Activated gamma-delta T cell treated with anti-CD3 and anti-CD28 coated beads, Interleukin-2, amount 50 U/mL, for 16 hours (primary cell): ENCODE data around the gene PCDHB11.
"Not testable (repeated sequence)": the region's sequence is repeated elsewhere in the genome, so short reads cannot be mapped to it uniquely, and the experiment has no call there.

Source experiments
- DNase-seq: peaks from one replicate; pipeline ENCODE4 v3.0.0-alpha.2; 2020; ENCODE audit warnings: low read depth

PCDHB11 gene

GRCh38 chr5:141186897-141187512 is 12.4 kb upstream of the PCDHB11 start, which contains the start of gene PCDHB9:
Gene PCDHB9 (plus strand): TSS chr5:141187161. CDS start chr5:141187319, 158 bp downstream.
- no peak for DNase-seq

GRCh38 chr5:141188682-141189081 is 10.7 kb upstream of the PCDHB11 start:
- not testable (repeated sequence) for DNase-seq

- DNase-seq = not testable (repeated sequence)
Measured at GRCh38 chr5:141189131-141189530, 10.3 kb upstream of the PCDHB11 start.

GRCh38 chr5:141192110-141192725 is 7.2 kb upstream of the PCDHB11 start, which contains the start of gene PCDHB10:
Gene PCDHB10 (plus strand): TSS chr5:141192353. CDS start chr5:141192553, 200 bp downstream.
- DNase-seq = no peak

GRCh38 chr5:141194332-141194731 is 5.1 kb upstream of the PCDHB11 start:
- DNase-seq = not testable (repeated sequence)

GRCh38 chr5:141196363-141196762 is 3.1 kb upstream of the PCDHB11 start:
- DNase-seq = no peak

GRCh38 chr5:141201126-141201525 is 1.7 kb downstream of the PCDHB11 start:
- DNase-seq = not testable (repeated sequence)

- DNase-seq = not testable (repeated sequence)
Measured at GRCh38 chr5:141201646-141202045, 2.2 kb downstream of the PCDHB11 start.

- DNase-seq = no peak
Measured at GRCh38 chr5:141208478-141208877, 9.1 kb downstream of the PCDHB11 start, which contains the start of gene PCDHB12. Gene PCDHB12 (plus strand): TSS chr5:141208719. CDS start chr5:141208908, 189 bp downstream.

GRCh38 chr5:141210281-141210680 is 10.9 kb downstream of the PCDHB11 start:
- not testable (repeated sequence) for DNase-seq

GRCh38 chr5:141210849-141211248 is 11.4 kb downstream of the PCDHB11 start:
- DNase-seq = not testable (repeated sequence)

- DNase-seq = not testable (repeated sequence)
Measured at GRCh38 chr5:141213656-141214339, 14.4 kb downstream of the PCDHB11 start, which contains the start of gene PCDHB13. Gene PCDHB13 (plus strand): TSS chr5:141213919. CDS start chr5:141214124, 205 bp downstream.

- not testable (repeated sequence) for DNase-seq
Measured at GRCh38 chr5:141214583-141214982, 15.2 kb downstream of the PCDHB11 start.

GRCh38 chr5:141215504-141215903 is 16.1 kb downstream of the PCDHB11 start:
- not testable (repeated sequence) for DNase-seq

GRCh38 chr5:141216035-141216434 is 16.6 kb downstream of the PCDHB11 start:
- not testable (repeated sequence) for DNase-seq

- DNase-seq = no peak
Measured at GRCh38 chr5:141223112-141223783, 23.8 kb downstream of the PCDHB11 start, which contains the start of gene PCDHB14. Gene PCDHB14 (plus strand): TSS chr5:141223343. CDS start chr5:141223506, 163 bp downstream.

- not testable (repeated sequence) for DNase-seq
Measured at GRCh38 chr5:141224844-141225243, 25.4 kb downstream of the PCDHB11 start.

GRCh38 chr5:141225421-141225820 is 26.0 kb downstream of the PCDHB11 start:
- DNase-seq = not testable (repeated sequence)

- DNase-seq = no peak
Measured at GRCh38 chr5:141234109-141234667, 34.8 kb downstream of the PCDHB11 start.

- not testable (repeated sequence) for DNase-seq
Measured at GRCh38 chr5:141235922-141236321, 36.5 kb downstream of the PCDHB11 start.

GRCh38 chr5:141236516-141237313 is 37.3 kb downstream of the PCDHB11 start:
- DNase-seq = no peak
